HG02884 (cell line): ENCODE data around the gene RBBP8NL.

Experiments used
- ATAC-seq: cut with Tn5 transposase; IDR thresholded peaks from one replicate; pipeline ENCODE4 v1.9.1; 2021; ENCODE audit warnings: mild to moderate bottlenecking, moderate library complexity; ENCODE audit not compliant: unreplicated experiment

RBBP8NL gene

DNA sequence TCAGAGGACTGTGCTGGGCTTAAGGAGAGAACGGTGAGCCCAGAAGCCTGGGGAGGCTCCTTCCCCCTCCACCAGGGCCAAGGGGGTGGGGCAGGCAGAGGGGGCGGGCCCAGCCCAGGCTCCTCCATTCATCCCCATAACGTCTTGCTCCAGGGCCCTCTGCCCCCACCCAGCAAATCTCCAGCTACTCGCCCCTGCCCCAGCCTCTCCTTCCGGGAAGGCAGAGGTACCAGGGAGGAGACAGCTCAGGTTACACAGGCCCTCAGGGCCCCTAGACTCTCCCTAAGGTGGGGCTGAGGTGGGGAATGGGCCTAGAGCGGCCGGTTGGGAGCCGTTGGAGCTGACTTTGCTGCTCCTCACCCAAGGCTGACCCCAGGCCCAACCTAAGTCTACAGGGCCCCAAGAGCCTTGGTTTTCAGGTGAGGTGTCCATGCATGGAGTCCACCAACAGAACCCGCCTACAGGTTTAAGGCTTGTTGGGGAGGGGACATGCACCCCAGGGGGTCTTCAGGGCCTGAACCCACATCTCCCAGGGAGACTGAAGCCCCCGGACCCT, 61.4 kb downstream of the RBBP8NL start:
- no peak for ATAC-seq

DNA sequence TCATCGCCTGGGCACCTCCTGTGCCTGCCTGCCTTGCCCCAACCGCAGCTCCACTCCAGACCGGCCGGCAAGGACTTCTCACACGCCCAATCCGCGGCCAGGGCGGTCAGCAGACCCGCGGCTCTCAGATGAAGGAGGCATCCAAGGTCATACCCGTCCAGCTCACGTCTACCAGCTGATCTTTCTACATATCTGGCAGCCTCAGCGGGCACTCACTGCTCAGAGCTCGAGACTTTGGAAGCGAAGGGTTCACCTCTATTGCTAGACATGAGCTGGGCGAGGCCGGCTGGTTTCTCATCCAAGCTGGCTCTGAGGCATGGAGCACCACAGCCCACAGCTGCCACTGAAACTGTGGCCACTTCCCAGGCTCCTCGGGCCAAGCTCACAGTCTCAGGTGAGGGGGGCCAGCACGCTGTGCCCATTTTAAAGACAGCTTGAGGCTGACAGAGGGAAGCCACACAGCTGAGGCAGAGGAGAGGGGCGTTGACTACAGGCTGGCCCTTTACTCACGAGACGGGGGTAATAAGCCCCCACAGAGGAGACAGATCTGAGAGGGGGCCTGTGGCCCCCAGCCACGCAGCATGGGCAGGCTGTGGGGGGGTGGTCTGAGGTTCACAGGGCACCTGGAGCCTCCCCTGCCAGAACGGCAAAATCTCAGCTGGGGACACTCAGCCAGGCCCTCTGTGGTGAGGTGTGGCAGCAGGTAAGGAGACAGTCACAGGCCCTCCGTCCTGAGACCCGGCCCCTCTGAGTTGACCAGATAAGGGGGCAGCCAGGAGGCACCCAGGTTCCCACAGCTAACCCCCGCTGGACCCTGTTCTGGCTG, 62.2 kb downstream of the RBBP8NL start:
- no peak for ATAC-seq

DNA sequence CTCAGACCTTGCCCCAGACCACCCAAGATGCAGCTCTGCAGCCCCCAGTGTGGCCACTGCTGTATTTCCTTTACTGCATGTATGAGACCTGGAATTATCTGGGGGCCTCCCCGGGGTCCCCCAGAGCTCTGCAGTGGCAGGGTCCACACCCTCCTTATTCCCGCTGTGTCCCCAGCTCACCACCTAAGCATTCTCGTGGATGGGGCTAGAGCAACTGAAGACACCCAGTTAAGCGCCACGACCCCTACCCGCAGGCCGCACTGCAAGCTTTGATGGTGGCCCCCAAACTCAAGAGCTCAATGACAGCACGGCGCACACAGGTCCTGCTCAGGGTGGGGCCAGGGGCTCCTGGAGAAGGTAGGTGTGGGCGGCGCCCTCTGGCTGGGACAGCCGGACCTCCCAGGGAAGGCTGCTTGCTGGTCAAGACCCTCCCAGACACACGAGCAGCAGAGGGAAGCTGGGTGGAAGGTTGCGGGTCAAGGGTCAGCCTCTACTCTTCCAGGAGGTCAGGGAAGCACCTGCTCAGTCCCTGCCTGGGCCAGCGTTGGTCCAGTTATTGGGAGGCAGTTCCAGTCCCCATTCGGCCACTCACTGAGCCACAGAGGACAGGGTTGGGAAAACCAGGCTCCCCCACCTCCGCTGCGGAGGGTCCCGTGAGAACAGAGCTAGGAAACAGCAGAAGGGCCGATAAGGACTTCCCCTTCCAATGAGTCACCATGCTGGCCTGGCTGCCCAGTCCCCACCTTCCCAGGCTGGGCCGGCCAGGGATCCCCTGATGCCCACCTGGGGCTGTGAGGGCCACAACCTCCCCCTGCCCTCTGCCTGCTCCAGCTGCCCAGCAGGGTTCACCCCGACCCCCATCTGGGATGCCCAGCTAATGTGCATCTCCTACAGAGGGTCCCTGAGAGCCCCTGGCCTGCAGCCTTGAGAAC, 63.2 kb downstream of the RBBP8NL start:
- no peak for ATAC-seq

DNA sequence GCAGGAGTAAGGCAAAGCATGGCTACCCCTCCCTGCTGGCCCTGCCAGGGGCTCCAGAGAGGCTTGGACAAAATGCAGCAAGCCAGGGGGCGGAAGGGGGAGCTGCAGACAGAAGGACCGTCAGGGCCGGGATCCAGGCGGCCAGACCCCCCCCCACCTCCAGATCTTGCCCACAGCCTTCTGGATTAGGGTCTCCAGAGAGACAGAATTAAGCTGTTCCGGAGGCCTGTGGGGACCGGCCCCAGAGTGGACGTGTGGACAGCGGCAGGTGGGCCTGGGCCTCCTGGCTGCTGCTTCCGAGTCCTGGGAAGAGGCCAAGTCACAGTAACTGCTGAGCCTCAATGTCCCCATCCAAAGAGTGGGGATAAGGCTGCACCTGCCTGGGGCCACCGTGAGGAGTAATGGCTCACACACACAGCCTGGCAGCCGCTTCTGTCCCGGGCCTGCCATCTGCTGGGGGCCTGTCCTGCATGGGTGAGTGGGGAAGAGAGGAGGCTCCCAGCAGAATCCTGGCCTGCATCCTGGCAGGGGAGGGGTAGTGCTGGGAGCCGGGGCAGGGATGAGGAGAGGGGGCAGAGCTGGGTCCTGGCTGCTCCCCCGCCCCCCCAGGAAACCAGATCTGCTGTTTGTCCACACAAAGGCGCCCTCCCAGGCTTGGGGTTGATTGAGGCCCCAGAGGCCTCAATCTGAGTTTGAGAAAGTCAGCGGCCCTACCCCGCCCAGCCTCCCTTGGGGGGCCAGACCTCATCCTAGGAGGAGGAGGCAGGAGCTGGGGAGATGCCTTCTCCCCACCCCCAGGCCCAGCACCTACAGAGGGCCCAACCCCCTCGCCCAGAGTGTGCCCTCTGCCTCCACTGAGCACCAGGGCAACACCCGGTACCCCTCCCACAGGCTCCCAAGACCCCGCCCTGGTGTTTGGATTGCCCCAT, 64.1 kb downstream of the RBBP8NL start:
- ATAC-seq = no peak

DNA sequence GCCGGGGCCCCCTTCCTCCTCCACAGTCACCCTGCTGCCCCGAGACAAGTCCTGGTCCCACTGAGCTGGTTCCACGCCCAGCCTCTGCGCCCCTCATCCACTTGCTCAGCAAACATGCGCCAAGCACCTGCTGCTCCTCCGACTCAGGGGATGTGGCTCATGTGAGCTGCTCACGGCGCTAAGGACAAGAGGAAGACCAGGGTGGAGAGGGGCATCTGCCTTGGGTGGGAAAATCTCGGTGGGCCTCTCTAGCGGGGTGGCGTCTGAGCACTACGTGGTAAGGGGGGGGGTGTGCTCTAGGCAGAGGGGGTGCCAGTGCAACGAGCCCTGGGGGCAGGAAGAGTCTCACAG, 64.8 kb downstream of the RBBP8NL start:
- no peak for ATAC-seq

DNA sequence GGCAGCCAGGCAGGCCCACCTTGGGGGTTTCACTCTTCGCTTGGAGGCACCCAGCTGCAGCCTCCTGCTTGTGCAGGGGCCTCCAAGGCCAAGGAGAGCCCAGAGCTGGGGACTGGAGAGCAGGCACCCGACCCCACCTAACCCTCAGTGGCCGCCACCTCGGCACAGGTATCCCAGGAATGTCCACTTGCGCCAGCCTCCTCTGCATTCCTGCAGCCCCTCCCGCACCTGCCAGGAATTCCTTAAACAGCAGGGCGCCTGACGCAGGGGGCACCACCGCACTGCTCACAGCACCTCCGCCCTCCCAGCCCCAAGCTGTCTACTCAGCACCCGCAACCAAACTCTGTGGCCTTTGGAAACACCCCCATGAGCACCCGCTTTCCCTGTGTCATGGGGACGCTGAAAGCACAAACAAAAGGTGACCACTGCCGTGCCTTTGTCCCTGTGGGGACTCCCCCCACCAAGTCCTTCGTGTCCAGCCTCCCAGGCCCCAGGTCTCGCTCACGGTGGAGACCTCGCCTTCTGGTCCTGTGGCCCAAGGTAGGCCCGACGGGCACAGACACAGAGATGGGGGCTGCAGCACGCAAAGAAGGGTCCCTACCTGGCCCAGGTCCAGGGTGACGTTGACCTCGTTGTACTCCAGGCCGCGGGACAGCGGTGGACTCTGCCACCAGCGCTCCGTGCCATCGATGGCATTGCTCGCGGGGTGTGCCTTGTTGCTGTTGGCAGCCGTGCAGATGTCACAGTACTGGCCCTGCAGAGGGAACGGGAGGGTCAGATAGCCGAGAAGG, 65.3 kb downstream of the RBBP8NL start:
- ATAC-seq = no peak

DNA sequence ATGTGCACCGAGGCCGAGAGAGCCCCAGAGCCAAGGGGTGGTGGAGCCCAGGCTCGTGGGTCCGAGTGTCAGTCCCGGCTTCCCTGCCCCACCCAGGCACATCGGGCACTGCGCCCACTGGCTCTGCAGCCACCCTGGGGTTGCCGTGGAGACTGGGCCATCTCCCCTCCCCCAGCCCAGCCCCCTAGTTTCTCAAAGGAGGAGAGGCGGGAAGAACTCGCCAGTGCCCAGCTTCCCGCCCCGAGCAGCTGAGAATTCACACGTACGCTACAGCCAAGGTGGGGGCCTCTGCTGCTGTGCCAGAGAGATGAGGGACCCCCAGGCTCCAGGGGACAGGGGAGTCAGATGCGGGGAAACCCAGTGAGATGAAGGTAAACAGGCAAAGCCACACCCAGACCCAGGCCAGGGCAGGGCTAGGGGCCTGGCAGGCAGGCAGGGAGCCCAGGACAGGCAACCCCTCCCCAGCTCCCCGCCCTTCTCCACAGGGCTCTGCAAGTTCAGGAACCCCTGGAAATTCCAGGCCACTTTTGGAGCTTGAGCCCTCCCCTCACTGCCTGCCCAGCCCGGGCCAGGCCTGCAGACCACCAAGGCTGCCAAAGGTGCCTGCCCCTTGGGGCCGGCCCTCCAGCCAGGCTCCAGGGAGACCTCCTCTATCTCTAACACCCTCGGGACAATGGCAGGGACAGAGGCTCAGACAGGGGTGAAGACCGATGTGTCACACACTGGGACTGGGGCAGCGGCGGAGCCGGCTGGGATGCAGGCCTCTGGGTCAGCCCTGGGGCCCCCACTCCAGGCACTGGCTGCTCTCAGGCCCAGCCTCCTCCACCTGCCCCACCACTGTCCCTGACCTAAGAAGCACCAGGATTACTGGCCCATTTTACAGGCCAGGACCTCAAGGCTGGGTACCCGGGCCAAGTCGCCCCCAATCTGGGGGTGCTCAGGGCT, 66.2 kb downstream of the RBBP8NL start:
- no peak for ATAC-seq
